Panc1 (cell line): Measurements from ENCODE around the gene AZGP1. TPM values are rescaled to one million over a fixed set of nuclear protein-coding genes. Genes with fewer than 3 reads are reported as not detected.
"Not testable (repeated sequence)": the region's sequence is repeated elsewhere in the genome, so short reads cannot be mapped to it uniquely, and the experiment has no call there.

Experiments used
- ATAC-seq: fragments of 200-7000 bp; cut with Tn5 transposase; 2 replicates; pipeline ENCODE4 v1.9.1; 2020; ENCODE audit warnings: mild to moderate bottlenecking, moderate library complexity
- BruUV-seq: library from RNA; stranded (reverse); fragments of 400-500 nt; replicated peaks from 2 replicates; lab custom pipeline; 2021; lab: Mats Ljungman, UMichigan
- CTCF ChIA-PET: fragments of 300-600 bp; sonication (Branson Sonifier 250); formaldehyde crosslinking; loops from one replicate; lab custom pipeline; 2022; ENCODE audit warnings: antibody characterized with exemption; lab: Charles Lee
- POLR2A ChIA-PET: fragments of 300-600 bp; sonication (Branson Sonifier 250); formaldehyde crosslinking; loops from one replicate; lab custom pipeline; 2022; ENCODE audit warnings: antibody characterized with exemption; lab: Charles Lee
- DNase-seq: peaks from one replicate; pipeline ENCODE4 v3.0.0-alpha.2; 2010; ENCODE audit warnings: low read depth, low spot score
- H3K27ac ChIP-seq: 2 replicates; pipeline ENCODE4 v1.5.1; 2011; ENCODE audit warnings: mild to moderate bottlenecking, low read length, inconsistent platforms
- H3K27me3 ChIP-seq: fragments of 200-500 bp; sonication (Bioruptor generic); 2 replicates; pipeline ENCODE4 v1.6.0; 2014; ENCODE audit warnings: low read length, inconsistent platforms; ENCODE audit not compliant: control insufficient read depth, insufficient read depth
- H3K36me3 ChIP-seq: fragments of 200-500 bp; sonication (Bioruptor generic); 2 replicates; pipeline ENCODE4 v1.5.1; 2014; ENCODE audit warnings: inconsistent platforms, mild to moderate bottlenecking, low read length, moderate library complexity; ENCODE audit not compliant: control insufficient read depth, insufficient read depth
- H3K4me1 ChIP-seq: 2 replicates; pipeline ENCODE4 v1.5.1; 2011; ENCODE audit warnings: inconsistent platforms, mild to moderate bottlenecking, low read length, moderate library complexity; ENCODE audit not compliant: control insufficient read depth, insufficient read depth
- H3K4me3 ChIP-seq, 2 experiments: 2 replicates each; pipeline ENCODE4 v1.5.1; 2011 to 2012; ENCODE audit warnings: low read depth in 2 of 2, low read length in 2 of 2, mild to moderate bottlenecking in 2 of 2, inconsistent platforms in 1 of 2, moderate library complexity in 1 of 2
- H3K9me3 ChIP-seq: fragments of 200-500 bp; sonication (Bioruptor generic); 2 replicates; pipeline ENCODE4 v1.5.1; 2014; ENCODE audit warnings: low read depth, mild to moderate bottlenecking, inconsistent platforms, low read length, moderate library complexity; ENCODE audit not compliant: control insufficient read depth, insufficient read depth
- POLR2AphosphoS5 ChIP-seq: IDR thresholded peaks from 2 replicates; pipeline ENCODE4 v1.6.1; 2012; ENCODE audit warnings: mild to moderate bottlenecking, low read depth, low read length, moderate library complexity
- SIN3A ChIP-seq: IDR thresholded peaks from 2 replicates; pipeline ENCODE4 v1.6.1; 2012; ENCODE audit warnings: low read depth, mild to moderate bottlenecking, low read length, moderate library complexity, borderline replicate concordance; ENCODE audit not compliant: insufficient read depth
- TCF7L2 ChIP-seq: IDR thresholded peaks from 2 replicates; pipeline ENCODE4 v1.6.1; 2011; ENCODE audit warnings: mild to moderate bottlenecking, low read depth, low read length, inconsistent platforms
- in situ Hi-C: cut with HindIII; loops from 2 replicates; pipeline ENCODE4 v1.10.0; 2016; ENCODE audit warnings: low sequenced_read_pairs, low pct_unique_long_range_greater_than_20kb
- intact Hi-C: fragments of 100-400 bp; cut with micrococcal nuclease; formaldehyde crosslinking; loops from one replicate; pipeline ENCODE4 v1.10.0; 2022; ENCODE audit not compliant: unreplicated experiment
- total RNA-seq: library from RNA; stranded (reverse); gene quantifications from one replicate; pipeline ENCODE4 v1.2.1, GENCODE V29; 2021; ENCODE audit not compliant: unreplicated experiment
- TF ChIP-seq, protein P1 (sequence below), 2 experiments: IDR thresholded peaks; 2 replicates each; pipeline ENCODE4 v1.6.1; 2011 to 2012; ENCODE audit warnings: low read depth in 2 of 2, control low read depth in 1 of 2, low read length in 1 of 2, mild to moderate bottlenecking in 1 of 2, moderate library complexity in 1 of 2; ENCODE audit not compliant: insufficient read depth in 1 of 2
- TF ChIP-seq, protein P2 (sequence below): fragments of 450-650 bp; IDR thresholded peaks from 2 replicates; pipeline ENCODE4 v1.5.1; 2017; ENCODE audit warnings: mild to moderate bottlenecking

Gene AZGP1
- total RNA-seq, 1 experiment from 2014 or later, result 0.49 TPM

DNA sequence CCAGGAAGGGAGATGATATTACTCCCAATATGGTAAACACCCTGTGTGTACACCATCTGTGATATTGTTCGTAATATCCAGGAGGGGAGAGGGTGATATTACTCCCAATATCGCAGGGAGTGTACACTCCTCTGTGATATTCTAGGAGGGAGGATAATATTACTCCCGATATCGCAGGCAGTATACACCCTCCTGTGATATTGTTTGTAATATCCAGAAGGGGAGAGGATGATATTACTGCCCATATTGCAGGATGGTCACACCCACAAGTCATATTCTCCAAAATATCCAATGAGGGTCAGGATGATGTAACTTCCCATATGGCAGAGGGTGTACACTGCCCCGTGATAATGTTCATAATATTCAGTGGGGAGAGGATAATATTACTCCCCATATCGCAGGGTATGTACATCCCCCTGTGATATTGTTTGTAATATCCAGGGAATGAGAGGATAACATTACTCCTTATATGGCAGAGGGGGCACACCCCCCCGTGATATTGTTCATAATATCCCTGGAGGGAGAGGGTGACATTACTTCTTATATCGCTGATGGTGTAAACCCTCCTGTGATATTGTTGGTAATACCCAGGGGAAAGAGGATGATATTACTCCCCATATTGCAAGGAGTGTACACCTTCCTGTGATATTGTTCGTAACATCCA lies 17.1 kb downstream of the AZGP1 start:
- Histone ChIP-seq H3K9me3 (no peaks in the 10 kb centered on the region), H3K36me3 (no peaks in the 10 kb centered on the region), H3K27me3 (peaks cover 28% of the 10 kb centered on the region), H3K27ac (no peak overlapping the region; the same call in 1 of the 2 replicates), H3K4me1 (no peaks in the 10 kb centered on the region), H3K4me3 (peak overlapping the region in 1 of 2 experiments; percentile 40; a peak in 2 of 4 replicates)
- no peak for DNase-seq
- ATAC-seq, result peak; percentile 26; the same call in 1 of the 2 replicates
- BruUV-seq, result no TSS peak
- intact Hi-C loops (no loop called here), in situ Hi-C loops (no loop called here)
- CTCF ChIA-PET, result no interaction called here
- no peak for TF ChIP-seq SIN3A
- no peak for TF ChIP-seq POLR2AphosphoS5
- no peak for TF ChIP-seq TCF7L2
- POLR2A ChIA-PET, result no interaction called here

DNA sequence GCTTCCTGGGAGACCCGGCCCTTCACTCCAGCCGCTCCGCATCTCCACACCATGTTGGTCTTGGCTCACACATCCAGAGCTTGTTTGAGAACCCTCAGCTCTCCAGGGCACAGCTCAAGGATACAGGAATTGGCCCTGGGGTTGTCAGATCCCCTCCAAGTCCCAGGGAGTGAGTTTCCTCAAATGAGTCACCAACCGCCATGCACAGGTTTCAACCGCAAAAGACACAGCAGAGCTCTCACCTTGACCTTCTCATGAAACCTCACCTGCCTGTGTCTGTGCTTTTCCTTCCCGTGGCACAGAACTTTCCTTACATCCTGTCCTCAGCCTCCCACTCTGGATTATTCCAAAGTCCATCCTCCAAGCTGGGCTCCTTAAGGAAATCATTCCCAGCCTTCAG lies 20.6 kb downstream of the AZGP1 start:
- in situ Hi-C loops, result no loop called here
- ChIA-PET POLR2A (no interaction called here), CTCF (interaction anchor here (0.7 kb wide), 1 partner anchor 36 kb away, joined by 4 read pairs; no protein-coding TSS in a partner anchor)
- H3K4me1 ChIP-seq, result no peaks in the 10 kb centered on the region
- no peaks in the 10 kb centered on the region for H3K9me3 ChIP-seq
- TF ChIP-seq TCF7L2 (no peak), POLR2AphosphoS5 (no peak), SIN3A (no peak)
- TF ChIP-seq, protein P1, sequence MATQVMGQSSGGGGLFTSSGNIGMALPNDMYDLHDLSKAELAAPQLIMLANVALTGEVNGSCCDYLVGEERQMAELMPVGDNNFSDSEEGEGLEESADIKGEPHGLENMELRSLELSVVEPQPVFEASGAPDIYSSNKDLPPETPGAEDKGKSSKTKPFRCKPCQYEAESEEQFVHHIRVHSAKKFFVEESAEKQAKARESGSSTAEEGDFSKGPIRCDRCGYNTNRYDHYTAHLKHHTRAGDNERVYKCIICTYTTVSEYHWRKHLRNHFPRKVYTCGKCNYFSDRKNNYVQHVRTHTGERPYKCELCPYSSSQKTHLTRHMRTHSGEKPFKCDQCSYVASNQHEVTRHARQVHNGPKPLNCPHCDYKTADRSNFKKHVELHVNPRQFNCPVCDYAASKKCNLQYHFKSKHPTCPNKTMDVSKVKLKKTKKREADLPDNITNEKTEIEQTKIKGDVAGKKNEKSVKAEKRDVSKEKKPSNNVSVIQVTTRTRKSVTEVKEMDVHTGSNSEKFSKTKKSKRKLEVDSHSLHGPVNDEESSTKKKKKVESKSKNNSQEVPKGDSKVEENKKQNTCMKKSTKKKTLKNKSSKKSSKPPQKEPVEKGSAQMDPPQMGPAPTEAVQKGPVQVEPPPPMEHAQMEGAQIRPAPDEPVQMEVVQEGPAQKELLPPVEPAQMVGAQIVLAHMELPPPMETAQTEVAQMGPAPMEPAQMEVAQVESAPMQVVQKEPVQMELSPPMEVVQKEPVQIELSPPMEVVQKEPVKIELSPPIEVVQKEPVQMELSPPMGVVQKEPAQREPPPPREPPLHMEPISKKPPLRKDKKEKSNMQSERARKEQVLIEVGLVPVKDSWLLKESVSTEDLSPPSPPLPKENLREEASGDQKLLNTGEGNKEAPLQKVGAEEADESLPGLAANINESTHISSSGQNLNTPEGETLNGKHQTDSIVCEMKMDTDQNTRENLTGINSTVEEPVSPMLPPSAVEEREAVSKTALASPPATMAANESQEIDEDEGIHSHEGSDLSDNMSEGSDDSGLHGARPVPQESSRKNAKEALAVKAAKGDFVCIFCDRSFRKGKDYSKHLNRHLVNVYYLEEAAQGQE (IDR thresholded peaks at IDR 0.05; ENCODE audit: insufficient read depth in 1 of 2, low read depth in 2 of 2, low read length in 1 of 2), result no peak
- TF ChIP-seq, protein P2, sequence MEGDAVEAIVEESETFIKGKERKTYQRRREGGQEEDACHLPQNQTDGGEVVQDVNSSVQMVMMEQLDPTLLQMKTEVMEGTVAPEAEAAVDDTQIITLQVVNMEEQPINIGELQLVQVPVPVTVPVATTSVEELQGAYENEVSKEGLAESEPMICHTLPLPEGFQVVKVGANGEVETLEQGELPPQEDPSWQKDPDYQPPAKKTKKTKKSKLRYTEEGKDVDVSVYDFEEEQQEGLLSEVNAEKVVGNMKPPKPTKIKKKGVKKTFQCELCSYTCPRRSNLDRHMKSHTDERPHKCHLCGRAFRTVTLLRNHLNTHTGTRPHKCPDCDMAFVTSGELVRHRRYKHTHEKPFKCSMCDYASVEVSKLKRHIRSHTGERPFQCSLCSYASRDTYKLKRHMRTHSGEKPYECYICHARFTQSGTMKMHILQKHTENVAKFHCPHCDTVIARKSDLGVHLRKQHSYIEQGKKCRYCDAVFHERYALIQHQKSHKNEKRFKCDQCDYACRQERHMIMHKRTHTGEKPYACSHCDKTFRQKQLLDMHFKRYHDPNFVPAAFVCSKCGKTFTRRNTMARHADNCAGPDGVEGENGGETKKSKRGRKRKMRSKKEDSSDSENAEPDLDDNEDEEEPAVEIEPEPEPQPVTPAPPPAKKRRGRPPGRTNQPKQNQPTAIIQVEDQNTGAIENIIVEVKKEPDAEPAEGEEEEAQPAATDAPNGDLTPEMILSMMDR, result no peak
- H3K4me3 ChIP-seq, result no peak overlapping the region
- peaks cover 11% of the 10 kb centered on the region for H3K27me3 ChIP-seq
- BruUV-seq, result no TSS peak
- intact Hi-C loops, result no loop called here
- DNase-seq, result no peak
- ATAC-seq, result no peak
- no peak overlapping the region for H3K27ac ChIP-seq
- H3K36me3 ChIP-seq, result no peaks in the 10 kb centered on the region

DNA sequence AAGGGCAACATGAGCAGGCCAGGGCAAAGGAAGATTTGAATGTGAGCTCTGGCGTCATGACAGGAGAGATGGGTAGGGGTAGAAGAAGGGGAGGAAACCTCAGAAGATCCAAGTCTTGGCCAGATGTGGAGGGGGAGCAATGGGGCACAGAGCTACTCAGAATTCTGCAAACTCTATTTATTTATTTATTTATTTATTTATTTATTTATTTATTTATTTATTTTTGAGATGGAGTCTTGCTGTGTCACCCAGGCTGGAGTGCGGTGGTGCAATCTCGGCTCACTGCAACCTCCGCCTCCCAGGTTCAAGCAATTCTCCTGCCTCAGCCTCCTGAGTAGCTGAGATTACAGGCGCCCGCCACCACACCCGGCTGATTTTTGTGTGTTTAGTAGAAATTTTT lies 21.2 kb downstream of the AZGP1 start:
- H3K27ac ChIP-seq, CTCF ChIA-PET, H3K9me3 ChIP-seq, POLR2A ChIA-PET, ATAC-seq, H3K4me1 ChIP-seq, H3K27me3 ChIP-seq, in situ Hi-C loops, intact Hi-C loops, H3K4me3 ChIP-seq, BruUV-seq, DNase-seq, H3K36me3 ChIP-seq: not testable (repeated sequence)
